Non-pigmented ciliary epithelial cell (primary cell): ENCODE data around the gene CDCP2.

Experiments
- DNase-seq: peaks from one replicate; pipeline ENCODE4 v3.0.0-alpha.2; 2010; ENCODE audit warnings: low read depth

The CDCP2 gene

DNA sequence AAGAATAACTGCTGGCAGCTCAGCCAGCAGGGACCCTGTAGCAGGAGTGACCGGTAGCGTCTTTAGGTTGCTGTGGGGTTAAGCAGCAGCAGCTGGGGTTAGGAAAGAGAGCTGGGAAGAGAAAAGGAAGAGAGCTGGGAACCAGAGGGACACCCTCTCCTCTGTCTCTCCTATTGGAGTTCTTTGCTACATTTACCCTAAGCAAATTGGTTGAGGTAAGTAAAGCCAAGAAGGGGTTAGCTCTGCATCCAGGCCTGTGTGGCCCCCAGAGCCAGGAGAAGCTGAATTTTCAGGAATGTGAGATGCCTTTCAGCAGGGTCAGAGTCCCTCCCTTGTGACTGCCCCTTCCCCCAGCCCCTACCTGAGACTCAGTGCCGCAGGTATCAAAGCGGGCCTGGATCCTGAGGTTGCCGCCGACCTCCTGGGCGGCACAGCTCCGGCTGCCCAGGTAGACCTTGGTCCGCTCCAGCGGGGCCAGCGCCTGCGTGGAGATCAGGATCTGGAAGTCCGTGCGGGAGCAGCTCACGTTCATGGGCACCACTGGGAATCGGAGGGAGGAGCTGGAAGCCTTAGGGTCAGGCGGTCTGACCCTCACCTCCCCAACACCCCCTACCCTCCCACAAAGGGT, 16.4 kb downstream of the CDCP2 start:
- DNase-seq, result no peak

DNA sequence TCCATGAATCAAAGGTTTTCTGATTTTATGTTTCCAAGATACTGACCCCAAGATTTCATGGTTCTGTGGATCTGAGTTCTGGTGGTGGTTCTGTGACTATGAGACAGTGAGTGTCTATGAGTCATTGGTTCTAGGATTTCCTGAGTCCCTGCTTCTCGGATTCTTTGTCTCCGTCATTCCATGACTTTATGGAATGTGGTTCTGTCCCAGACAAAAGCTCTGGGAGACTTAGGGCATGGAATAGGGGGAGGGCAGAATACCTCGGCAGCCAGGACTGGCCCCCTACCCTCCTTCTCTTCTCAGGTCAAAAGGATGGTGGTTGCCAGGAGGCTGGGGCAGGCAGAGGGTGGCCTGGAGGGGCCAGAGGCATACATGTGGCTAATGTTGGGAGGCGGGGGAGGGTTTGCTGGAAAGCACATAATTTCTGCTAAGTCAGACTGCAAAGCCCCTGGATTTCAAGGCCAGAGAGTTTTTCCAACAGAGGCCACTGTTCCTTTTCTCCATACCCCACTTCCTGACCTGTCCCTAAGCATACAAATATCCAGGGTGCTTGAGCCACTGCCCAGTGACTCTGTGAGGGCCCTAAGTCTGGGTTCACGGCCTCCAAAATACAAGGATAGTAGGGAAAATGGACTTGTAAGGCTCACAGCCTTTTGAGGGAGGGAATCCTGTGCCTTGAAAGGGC, 17.2 kb downstream of the CDCP2 start:
- no peak for DNase-seq

DNA sequence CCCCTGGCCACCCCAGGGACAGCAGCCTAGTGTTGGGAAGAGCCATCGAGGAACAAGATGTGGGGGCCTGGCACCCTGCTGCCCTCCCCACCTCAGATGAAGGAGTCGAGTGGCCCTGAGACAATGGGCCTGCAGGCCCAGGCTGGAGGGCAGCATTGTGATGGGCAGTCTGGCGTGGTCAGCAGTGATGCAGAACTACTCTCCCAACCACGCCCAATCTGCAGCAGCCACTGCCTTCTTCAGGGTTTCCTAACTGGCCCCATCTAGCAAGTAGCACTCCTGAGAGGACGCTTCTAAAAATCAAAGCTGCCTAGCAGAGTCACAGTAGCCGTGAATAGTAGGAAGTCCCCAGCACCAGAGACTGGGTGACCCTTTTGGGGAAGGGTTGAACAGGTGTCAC, 18.5 kb downstream of the CDCP2 start:
- no peak for DNase-seq

DNA sequence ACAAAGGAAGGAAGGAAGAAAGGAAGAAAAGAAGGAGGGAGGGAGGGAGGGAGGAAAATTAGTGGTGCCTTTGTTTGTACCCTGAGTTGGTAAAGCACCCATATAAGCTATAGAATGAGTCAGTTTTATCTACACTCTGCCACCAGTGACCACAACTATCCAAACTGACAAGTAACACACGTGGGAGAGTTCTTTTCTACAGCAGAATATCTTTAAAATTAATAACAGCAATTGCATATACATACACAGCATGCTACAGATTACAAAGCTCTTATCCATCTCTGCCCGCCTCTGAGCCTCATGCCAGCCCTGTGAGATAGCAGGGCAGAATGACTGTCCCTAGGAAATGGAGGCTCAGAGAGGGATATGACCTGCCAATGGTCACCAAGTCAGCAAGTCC, 20.3 kb downstream of the CDCP2 start:
- DNase-seq, result no peak

DNA sequence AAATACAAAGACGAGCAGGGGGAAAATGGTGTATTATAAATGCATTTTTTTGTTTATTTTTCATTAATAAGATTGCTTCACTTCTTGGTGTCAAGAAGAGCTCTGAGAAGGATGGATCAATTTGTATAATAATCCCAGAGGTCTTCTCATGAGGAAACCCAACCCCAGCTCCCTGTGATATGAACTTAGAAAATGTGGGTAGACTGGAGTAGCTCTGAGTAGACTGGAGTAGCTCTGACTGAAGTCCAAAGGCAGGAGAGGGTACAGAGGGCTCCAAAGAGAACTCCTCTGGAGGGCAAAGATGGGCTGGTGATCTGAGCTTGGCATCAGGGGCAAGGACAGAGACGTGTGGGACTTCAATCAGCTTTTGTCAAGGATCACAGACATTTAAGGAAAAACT, 21.4 kb downstream of the CDCP2 start:
- DNase-seq, result no peak

DNA sequence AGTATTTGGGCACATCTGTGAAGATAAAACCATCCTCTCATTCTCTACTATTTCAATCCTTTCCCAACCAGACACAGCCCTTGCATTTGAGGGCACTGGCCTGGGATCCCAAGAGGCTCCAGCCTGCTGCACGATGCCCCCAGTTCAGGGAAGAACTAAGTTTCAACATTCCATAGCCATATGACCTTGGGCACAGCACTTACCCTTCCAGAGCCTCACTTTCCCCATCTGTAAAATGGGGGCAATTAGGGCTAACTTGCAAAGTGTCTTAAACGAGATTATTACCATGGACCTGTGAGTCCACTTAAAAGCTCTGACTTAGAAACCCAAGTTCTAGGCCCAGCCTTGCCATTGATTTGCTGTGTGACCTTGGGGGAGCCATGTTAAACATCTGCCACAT, 22.9 kb downstream of the CDCP2 start:
- DNase-seq, result no peak

DNA sequence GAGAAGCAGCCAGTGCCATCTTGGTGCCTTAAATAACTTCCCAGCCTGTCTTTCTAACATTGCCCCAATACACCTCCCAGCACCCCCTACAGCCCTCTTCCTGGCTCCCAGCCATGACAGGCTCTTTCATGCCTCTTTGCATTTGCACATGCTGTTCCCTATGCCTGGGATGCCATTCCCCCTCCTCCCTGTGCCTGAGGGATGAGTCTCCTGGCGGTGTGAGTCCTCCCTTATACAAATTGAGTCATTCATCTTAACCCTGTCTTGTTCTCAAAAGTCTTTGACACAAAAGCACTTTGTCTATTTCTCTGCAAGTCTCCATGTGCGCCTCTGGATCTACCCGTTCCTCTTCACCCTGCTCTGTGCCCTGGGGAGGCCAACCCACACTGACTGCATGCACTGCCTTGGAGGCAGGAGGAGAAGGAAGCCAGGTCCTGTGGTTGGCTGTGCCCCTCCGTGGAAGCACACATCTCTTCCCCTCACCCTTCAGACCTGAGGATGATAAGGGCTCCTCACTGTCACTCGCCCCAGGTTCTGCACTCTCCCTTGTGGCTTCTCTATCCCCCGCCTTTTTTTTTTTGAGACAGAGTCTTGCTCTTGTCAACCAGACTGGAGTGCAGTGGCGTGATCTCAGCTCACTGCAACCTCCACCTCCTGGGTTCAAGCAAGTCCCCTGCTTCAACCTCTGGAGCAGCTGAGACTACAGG, 25.1 kb downstream of the CDCP2 start:
- DNase-seq, result no peak

DNA sequence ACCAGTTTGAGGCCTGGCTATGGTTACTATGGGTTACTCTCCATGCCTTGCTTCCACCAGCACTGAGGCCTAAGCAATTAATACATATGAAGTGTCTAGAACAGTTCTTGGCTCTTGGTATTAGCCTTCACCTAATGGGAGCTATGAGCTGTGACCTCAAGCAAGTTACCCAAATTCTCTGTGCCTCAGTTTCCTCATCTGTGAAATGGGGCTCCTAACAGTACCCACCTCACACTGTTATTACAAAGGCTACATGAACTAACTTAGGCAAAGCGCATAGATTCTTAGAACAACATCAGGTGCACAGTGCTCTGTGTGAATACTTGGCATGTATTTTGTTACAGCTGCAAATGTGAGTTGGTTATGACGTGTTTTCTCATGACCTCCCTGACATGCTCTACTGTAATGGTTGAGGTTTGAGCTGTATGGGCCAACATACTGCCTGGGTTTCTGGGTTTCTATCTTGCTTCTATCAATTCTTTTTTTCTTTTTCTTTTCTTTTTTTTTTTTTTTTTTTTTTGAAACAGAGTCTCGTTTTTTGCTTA, 26.5 kb downstream of the CDCP2 start:
- DNase-seq, result no peak

DNA sequence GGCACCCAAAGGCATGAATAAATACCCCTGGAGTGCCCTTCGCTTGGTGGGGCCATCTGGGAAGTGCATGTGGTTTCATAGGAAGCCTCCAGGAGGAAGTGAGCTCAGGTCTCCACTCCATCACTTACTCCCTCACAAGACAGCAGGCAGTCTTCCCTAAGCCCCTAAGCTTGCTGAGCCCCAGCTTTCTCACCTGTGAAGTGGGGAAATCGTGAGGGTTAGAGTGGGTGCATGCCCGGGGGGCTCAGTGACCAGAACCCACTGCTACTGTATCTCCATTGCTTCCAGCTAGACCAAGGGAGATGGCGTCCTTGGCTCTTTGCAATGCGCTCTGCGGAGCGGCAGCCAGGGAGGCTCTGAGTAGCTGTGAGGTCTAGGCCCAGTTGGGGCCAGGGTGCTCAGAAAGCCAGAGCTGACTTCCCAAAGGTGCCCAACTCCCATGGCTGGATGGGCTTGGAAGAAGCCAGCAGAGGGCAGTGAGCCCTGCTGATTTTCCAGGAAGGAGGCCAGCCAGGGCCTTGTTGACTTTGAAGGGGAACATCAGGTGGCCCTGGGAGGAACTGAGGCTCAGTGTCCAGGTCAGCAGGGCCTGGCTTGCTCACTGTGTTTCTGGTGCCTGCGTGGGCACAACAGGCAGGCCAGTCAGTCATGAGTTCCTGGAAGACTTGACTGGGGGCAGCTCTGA, 27.3 kb downstream of the CDCP2 start:
- DNase-seq, result no peak

DNA sequence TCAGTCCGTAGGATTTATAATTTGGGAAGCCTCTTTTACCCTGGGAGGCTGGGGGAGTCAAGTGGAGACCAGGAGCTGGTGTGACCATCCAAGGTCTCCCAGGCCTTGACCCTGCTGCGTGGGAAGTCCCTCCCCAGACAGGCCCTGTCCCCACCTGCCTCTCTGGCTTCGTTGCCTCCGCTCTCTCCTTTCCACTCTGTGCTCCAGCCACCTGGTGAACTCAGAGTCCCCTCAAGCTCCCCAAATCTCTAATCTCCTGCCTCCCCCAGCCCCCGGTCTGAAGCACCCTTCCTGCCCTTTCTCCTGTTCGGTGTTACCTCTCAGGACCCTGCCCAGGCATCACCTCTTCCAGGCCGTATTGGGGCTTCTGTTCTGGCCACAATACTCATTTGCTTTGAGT, 27.9 kb downstream of the CDCP2 start:
- DNase-seq, result no peak

DNA sequence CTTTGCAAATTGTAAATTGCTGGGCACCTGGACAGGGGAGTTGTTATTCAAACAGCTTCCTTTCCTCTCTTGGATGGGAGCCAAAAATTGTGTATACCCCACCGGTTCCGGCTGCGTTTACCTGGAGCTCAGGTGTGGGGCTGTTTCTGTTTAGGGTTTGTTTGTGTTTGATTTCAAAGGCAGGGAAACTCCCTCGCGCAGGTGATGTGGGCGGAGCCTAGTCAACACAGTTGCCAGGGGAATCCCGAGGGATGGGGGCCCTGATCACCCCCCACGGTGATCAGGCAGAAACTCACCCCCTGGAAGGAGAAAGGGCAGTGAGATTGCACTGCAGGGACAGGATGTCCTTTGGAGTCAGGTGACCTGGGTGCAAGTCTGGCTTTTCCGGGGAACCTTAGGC, 28.3 kb downstream of the CDCP2 start:
- DNase-seq, result no peak

DNA sequence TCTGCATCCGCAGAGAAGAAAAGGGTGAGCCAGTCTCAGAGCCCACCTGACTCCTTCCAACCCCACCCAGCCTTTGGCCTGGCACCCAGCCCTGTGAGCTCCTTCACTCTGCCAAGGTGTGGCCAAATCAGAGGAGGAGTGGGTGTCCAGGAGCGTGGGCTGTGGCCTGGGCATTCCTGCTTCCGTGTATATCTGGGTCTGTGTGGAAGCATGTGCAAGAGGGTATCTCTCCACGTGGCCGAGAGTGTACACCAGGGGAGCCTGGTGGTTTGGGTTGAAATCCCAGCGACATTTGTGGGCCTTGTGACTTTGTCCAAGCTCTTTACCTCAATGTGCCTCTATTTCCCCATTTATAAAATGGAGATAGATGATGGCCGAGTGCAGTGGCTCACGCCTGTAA, 29.8 kb downstream of the CDCP2 start:
- no peak for DNase-seq

DNA sequence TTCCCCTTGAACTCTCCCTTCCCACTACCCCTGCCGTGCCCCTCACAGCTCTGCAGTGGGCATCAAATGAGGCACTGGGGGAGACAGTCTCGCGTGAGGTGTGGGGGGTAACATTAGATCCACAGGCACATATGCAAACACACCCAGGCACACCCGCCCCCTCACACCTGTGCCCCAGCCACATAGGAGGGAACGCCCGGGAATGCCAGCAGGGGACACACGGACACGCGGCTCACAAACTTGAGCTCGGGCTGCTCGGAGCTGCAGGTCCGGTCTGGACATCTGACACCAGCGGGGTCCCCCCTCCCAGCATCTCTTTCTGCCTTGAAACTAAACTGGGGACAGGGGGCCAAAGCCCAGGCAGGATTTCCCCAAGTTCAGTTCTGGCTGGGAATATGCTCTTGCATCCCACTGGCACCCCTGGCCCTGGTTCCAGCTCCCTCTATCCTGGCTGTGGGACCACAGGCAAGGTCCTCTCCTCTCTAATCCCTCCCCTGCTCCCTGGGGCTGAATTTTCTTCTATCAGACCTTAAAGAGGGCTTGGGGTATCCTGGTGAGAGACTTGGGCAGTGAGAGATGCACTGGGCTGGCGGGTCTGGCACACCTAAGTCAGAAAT, 30.6 kb downstream of the CDCP2 start:
- no peak for DNase-seq

DNA sequence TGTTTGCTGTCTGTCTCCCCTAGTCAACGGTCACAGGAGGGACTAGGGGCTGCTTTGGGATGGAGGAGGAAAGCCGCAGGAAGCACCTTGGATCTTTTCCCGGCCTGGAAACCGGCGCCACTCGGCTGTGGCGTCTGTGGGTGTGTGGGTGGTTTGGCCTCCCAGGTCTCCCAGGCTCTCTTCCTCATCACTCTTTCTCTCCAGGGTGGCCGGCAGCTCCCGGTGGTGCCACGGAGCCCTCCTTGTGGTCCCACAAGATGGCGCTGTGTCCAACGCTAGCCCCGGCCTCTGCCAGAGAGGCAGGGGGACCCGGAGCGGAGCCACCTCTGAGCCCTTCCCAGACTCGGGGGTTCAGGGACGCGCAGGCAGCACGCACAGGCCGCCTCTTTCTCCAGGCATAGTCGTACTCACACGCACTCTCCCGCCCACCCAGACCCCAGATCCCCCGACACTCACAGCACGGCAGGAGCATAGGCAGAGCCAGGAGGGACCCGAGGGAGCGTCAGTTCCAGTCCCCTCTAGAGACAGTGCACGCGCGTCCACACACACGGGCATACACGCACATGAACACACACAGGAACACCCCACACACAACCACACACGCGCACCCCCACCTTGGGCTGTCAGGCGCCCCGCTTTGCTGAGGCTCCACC, 31.2 kb downstream of the CDCP2 start:
- DNase-seq, result peak; percentile 27

DNA sequence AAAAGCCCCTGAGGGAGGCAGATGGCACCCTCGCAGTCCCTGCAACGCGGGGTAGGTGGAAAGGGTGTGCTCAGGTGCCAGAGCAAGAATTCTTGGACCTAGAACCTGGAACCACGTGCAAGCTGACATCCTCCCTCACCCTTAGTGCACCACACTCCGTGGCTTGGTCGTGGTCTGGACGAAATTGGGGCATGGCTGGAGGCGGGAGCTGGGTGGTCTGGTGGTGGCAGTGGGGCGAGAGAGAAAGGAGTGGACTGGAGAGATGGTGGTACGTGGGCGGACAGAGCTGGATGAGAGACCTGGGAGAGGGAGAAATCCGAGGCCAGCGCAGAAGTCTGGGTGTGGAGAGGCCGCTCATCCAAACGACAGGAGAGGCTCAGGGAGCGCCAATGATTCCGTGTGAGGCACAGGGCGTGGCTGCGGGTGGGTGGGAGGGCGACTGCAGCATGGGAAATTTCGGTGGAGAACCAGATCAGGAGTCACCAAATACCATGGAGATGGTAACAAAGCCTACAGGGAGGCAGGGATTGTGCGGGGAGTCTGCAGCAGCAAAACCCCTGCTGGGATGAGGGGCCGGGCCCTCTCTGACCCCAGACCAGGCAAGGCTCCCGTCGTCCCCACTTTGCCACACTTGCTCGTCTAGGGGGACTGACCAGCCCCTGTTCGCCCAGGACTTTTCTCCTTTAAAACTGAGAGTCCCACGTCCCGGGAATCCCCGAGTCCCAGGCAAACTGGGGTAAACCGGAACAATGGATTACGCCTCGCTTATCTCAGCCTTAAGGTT, 31.9 kb downstream of the CDCP2 start:
- no peak for DNase-seq

DNA sequence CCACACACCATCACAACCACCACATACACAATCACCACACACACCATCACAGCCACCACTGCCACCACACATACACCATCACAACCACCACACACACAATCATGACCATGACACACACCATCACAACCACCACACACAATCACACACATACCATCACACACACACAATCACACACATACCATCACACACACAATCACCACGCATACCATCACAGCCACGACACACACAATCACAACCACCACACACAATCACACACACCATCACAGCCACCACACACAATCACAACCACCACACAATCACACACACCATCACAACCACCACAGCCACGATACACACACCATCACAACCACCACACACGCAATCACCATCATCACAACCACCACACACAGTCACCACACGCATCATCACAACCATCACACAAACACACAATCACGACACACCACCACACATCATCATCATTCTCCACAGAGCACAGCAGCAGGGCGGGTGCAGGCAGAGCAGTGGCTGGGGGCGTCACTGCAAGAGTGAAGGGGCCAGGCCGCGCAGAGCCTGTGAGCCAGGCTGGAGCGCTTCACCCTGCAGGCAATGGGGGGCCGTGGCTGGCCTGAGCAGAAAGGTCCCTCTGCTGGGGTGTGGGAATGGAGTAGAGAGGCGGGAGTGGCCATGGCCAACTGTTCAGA, 32.6 kb downstream of the CDCP2 start:
- no peak for DNase-seq

DNA sequence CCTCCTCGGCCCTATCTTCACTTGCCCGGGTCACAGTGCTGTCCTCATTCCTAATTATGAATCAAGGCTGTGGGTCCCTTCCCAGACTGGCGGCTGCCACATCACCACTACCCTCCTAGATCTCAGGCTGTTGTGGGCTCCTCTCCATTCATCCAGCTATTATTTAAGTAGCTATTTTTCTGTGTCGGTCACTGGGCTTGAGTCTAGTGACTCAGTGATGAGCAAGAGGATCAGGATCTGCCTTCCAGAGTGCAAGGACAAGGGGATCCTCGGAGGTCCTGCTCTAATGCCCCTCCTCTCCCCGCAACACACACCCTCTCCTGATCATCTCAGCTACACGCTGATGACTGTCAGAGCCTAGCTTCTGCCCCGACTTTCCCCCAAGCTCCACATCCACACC, 34.1 kb downstream of the CDCP2 start:
- peak; percentile 72 for DNase-seq

DNA sequence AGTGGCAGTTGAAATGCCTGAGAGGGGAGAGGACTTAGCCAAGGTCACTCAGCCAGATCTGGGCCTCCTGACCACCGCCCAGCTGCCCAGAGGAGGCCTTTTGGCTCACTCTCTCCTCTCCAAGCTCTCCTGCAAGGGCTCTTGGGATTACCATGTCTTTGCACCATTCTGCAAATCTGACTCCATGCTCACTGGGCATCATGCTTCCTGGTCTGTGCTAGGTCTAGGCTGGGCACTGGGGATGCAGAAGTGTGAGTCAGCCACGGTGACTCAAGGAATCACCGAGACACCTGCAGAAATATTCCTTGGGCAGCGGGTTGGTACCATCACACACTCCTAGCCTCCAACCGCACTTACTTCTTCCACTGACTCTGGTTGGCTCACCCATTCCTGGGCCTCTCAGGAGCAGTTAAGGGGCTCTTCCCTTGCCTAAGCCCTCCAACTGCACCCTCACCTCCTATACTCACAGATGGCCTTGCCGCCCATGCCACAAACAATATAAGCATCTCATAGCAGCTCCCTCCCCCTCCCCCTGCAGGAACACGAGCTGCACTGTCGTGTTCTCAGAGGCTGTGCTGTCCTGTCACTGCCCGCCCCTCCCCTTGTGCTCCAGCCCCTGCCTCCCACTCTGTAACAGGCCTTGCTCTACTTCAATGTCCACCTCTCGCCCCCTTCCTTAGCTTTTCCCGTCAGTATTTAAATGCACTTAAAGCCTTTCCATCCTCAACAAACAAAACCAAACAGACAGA, 34.8 kb downstream of the CDCP2 start:
- DNase-seq, result no peak

DNA sequence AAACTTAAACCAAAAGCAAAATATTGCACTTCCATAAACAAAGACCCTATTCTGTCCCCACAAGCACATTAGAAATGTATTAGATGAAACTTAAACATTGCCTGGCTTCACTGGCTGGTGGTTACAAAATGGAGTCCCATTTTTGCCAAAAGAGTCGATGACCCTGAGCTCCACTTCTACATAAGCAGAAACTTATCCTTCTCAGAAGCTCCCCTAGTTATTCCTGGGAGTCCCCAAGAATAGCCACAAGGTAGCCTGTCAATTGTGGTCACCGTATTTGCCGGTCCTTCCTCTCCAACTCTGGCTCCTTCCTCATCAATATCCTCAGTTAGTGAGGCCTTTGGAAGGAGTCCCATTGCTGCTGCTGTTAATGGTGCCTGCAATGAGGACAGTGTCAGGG, 37.3 kb downstream of the CDCP2 start:
- DNase-seq, result no peak

DNA sequence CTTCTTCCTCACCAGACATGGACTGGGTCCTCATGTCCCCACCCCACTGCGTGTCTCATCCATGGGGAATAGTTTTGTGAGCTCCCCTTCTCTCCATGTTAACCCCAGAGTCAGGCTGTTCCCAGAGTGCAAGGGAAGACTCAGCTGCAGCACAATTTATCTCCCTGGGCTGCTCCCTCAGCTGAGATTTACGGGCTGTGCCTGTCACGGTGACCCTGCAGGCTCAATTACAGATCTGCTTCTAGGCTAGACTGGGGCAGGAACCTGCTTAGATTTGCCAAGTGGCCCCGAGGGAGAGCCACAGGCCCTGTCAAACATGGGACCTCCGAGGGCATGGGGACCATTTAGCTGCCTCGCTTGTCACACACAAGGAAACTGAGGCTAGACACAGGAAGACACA, 37.8 kb downstream of the CDCP2 start:
- DNase-seq, result no peak
